Nucleus accumbens (tissue), 56 donors: ENCODE results near the gene TBX18.

Experiments used
- DNase-seq, 56 donors: peaks; one replicate each; lab custom pipeline; 2025; lab: John Stamatoyannopoulos, UW

The TBX18 gene

DNA sequence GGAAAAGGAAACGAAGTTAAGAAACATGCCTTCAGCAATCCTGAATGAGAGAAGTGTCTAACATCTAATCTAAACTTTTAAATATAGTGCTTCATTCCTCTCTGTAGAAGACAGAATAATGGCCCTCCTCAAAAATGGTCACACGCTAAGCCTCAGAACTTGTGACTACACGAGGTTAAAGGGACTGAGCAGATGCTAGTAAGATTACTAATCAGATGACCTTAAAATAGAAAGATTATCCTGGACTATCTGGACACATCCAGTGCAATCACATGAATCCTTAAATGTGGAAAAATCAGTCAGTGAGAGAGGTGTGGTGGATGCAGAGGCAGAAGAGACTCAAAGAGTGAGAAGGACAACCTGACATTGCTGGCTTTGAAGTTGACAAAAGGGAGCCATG lies 126.1 kb downstream of the TBX18 start:
- DNase-seq = no peak
